Pulmonary artery endothelial cell (primary cell): ENCODE results near the gene STK10. TPM values are rescaled to one million over a fixed set of nuclear protein-coding genes. Genes with fewer than 3 reads are reported as not detected.
"Not testable (repeated sequence)": the region's sequence is repeated elsewhere in the genome, so short reads cannot be mapped to it uniquely, and the experiment has no call there.

ENCODE experiments used
- DNase-seq: peaks from one replicate; pipeline ENCODE4 v3.0.0-alpha.2; 2011; ENCODE audit warnings: low read depth, low spot score
- total RNA-seq: library from RNA; depleted of rRNA; stranded (reverse); fragments of >200 nt; gene quantifications from 2 replicates; pipeline ENCODE4 v1.2.3, GENCODE V29; 2014

Gene STK10
- total RNA-seq, 1 donor from 2014 or later: 34.0 TPM

DNA sequence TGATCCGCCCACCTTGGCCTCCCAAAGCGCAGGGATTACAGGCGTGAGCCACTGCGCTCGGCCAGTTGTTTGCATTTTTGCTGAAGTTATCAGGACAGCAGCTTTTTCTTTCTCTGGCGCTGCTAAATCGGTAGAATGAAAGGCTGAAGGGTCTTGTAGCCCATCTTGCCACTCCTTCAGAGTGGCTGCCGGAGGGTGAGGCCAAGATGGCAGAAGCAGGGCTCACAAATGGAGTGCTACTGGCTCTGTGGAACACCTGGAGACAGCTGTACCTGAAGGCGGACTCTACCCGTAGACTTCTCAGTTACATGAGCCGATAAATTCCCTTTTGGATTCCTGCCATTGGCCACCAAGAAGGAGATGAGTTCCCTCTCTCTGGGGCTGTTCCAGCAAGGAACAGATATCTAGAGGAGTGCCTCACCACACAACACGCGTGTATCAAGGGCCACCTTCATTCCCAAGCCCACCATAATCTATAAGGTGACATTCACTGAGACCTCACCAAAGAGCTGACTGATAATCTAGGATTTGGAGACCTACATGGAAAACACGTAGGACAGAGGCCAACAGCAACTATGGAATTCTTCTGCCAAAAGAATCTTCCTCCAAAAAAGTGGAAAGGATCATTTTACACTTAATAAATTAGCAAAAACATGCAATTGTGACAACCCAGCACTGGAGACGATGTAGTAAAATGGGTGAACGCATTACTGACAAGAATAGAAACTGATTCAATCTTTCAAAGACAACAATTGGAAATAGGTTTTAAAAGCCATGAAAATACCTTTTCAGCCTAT is 21.8 kb downstream of the STK10 start:
- no peak for DNase-seq

DNA sequence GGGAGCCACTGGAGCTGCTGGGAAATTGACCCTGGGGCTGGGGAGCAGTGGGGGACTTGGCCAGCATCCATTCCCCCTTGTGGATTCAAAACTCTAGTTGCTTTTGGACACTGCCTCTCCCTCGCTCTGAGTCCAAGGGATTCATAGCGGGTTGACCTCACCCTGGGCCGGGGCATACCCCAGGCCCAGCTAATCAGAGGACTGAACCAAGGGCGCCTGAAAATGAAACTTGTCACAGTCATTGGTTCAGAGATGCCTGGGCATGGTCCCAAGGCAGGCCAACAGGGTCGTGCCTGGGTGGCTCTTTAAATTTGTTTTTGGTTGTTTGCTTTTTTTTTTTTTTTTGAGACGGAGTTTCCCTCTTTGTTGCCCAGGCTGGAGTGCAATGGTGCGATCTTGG is 22.6 kb downstream of the STK10 start:
- no peak for DNase-seq

DNA sequence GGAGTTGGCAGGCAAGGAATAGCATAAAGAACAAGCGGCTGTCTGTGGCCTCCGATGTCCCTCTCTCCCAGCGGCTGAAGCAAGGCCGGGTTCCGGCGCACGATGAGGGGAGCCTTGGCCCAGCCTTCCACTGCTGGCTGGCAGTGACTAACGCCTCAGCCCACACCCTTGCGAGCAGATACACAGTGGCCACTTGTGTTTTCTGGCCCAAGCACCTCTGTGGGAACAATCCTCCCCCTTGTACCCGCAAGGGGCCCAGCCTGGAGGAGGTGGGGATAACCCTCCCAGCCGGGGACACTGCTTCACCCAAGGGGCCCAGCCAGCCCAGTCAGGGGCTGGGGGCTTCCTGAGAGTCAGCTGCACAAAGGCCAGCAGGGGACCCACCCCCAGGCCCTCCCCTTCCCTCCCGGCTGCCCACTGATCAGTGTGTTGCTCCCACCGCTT is 23.2 kb downstream of the STK10 start:
- DNase-seq: no peak

DNA sequence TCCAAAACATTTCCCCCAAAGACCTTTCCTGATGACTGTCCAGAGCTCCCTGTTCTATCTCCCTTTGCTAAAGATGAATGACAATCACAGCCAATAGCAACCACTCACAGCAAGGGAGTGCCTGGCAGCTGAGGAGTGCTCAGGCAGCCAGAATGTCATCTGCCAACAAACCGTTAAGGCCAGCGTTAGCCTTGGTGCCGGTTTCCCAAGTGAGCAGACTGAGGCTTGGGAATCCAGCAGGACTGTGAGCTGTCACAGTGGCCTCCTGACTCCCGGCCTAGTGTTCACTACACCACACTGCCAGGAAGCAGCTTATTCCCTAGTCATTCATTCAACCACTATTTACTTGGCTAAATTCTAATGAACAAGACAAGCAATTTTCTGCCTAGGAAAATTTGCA is 24.7 kb downstream of the STK10 start:
- DNase-seq: no peak

- no peak for DNase-seq
These were observed 25.1 kb downstream of the STK10 start for GRCh38 chr5:172162987-172163343.

- no peak for DNase-seq
These were observed 25.6 kb downstream of the STK10 start for GRCh38 chr5:172162323-172162986.

DNA sequence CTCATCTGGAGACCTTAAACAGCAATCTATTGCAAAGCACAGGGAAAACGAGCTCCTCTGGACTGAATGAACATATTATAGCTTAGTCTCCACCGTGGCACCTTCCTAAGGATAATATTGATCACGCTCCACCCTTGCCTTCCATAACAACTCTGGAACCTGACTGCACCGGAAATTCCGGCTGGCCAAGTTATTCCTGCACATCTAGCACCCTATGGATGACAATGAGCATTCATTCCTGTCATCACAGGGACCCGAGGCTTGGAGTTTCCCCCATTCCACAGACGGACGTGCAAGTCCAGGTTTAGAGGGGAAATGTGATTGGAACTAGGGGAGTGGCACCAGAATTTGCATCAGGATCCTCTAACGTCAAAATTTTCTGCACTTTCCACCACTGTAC is 27.5 kb downstream of the STK10 start:
- DNase-seq: no peak

DNA sequence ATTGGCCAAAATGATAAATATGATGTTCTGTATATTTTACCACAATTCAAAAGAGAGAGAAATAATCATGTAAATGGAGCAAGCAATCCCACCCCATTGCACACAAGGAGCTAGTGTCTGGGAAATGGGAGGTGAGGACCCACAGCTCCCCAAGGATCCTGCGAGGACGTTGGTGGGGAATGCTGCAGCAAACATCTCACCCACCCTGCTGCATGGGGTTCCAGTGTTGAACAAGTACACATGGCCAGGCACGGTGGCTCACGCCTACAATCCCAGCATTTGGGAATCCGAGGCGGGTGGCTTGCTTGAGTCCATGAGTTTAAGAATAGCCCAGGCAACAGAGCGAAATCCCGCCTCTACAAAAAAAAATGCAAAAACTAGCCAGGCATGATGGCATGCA is 29.0 kb downstream of the STK10 start:
- no peak for DNase-seq

GRCh38 chr5:172156541-172156994 is 31.5 kb downstream of the STK10 start:
- peak; percentile 95 for DNase-seq

GRCh38 chr5:172155101-172155500 is 32.9 kb downstream of the STK10 start:
- DNase-seq: not testable (repeated sequence)

DNA sequence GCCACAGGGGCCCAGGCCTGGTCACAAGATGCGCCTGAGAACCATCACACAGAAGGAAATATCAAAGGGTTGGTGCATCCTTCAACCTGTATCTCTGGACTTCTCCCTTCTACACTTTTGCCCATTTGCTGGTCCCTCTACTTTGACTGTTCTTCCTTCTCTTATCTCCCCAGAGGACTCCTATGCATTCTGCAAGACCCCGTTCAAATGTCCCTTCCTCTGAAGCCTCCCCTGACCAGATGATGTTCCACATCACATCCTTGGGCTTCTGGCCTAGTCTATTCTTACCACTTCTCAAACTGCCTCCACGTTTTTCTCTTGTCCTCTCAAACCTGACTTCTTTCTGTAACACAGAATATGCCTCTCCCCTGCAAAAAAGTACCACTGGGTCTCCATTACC is 34.3 kb downstream of the STK10 start:
- DNase-seq: no peak

GRCh38 chr5:172151661-172152210 is 36.3 kb downstream of the STK10 start:
- DNase-seq: no peak

DNA sequence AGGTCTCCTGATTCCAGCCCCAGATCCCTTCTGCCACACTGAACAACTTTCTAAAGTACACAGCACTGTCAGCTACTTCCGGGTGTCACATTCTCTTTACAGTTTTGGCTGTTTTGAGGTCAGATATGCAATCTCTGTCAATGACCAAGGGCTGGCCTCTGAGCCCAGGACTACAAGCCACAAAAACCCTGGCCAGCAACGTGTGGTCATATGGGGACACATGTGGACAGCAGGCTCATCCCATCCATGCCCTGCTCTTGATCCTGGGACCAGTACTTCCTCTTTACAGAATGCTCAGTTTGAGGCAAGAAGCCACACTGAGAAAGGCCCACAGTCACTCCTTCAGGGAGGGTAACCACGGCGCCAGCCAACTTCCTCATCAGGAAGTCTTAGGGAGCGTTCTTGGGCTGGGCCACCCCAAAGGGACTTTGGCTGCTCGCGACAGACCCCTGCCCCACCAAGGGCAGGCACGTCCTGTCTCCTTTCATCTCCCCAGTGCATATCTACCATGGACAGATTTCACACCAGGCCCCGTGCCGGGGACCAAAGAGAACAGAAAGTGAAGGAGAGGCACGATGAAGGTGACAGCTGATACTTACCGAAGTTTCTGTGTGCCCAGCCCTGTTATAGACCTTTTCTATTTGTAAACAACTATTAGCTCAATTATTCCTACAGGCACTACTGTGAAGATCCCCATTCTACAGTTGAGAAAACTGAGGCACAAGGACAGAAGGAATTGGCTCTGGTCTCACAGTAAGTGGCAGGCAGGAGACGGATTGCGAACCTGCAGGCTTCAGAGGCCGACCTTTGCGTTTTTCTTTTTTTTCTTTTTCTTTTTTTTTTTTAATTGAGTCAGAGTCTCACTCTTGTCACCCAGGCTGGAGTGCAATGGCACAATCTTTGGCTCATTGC is 37.3 kb downstream of the STK10 start:
- DNase-seq: no peak

DNA sequence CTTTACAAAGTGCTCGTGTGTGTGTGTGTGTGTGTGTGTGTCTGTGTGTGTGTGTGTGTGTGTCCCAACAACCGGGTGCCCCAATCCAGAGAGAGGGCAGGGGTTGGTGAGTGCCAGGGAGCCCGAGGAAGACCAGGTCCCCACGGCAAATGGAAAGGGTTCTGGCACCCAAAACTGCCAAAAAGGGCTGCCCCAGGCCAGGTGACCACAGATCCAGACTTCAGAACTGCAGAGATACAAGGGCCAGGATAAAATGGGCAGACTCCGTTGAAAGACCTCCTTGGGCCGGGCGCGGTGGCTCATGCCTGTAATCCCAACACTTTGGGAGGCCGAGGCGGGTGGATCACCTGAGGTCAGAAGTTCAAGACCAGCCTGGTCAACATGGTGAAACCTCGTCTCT is 38.5 kb downstream of the STK10 start:
- not testable (repeated sequence) for DNase-seq

GRCh38 chr5:172149073-172149472 is 39.0 kb downstream of the STK10 start:
- DNase-seq: no peak

DNA sequence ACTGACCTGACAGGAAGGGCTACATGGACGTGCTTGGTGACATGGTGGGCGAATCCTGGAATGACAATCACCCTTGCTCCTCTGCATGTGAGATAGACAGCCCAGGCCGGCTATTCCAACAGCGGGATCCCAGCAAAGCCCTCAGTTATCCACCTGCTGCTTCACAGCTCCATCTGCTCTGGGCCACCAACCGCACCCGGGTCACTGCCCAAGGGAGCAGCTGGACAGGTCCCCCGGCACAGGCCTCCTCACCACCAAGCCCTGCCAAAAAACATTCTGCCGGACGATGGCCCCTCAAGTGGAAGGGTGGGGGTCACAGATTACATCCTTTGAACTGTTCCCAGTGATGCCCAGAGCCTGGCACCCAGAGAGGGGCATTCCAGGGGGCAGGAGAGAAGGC is 39.6 kb downstream of the STK10 start:
- DNase-seq: no peak

DNA sequence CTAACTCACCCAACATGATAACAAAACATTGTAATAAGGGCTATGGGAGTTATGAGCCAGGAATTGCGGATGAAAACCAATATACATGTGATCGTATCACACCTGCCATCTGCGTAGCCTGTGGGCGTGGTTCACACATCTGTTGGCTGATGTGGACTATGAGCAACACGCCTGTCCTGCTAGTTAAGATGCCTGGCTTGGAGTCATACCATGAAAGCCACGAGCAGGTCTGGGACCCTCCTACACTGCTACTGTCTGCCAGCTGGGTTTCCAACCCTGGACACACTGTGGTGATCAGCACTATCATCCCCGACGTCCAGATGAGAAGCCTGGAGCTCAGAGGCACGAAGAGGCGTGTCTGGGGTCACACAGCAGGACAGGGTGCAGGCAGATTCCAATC is 40.2 kb downstream of the STK10 start:
- DNase-seq: no peak

DNA sequence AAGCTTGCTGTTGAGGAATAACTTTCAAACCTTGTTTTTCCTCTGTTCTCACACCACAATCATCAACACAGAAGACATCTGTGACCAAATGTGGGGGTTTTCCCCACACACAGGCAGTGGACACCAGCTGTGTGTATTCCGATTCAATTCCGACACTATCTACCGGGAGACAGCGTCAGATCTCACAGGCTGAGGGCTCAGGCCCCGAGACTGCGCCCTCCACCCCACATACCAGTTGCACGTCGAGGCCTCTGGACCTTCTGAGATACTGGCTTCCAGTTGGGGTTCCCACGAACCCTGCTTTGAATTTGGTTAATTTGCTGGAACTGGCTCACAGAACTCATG is 41.3 kb downstream of the STK10 start:
- DNase-seq: no peak

- no peak for DNase-seq
These were observed 41.9 kb downstream of the STK10 start for GRCh38 chr5:172145870-172146747.

GRCh38 chr5:172144931-172145869 is 42.8 kb downstream of the STK10 start:
- DNase-seq: no peak
